ENCODE measurements around the gene C12orf42. TPM values are rescaled to one million over a fixed set of nuclear protein-coding genes. Genes with fewer than 3 reads are reported as not detected.
A peak's percentile ranks its signal among the peaks of the same experiment; 100 is the strongest.

The C12orf42 gene
- total RNA-seq, 1 donor from 2014 or later, result not detected

GRCh38 chr12:103503546-103504480 lies 8.0 kb upstream of the C12orf42 start:
- Histone ChIP-seq H3K27me3 (ENCODE audit: control insufficient read depth, insufficient read depth, low read length) (no peaks in the 10 kb centered on the region), H3K36me3 (ENCODE audit: control insufficient read depth, insufficient read depth, low read length) (no peaks in the 10 kb centered on the region), H3K4me3 (ENCODE audit: low read depth, low read length) (no peak overlapping the region)
- TF ChIP-seq CTCF (IDR thresholded peaks at IDR 0.05; ENCODE audit: insufficient read depth, low read length, severe bottlenecking), result peak; percentile 25
- peak; percentile 83 for FAIRE-seq
- DNase-seq (ENCODE audit: low read depth), result peak; percentile 61

DNA sequence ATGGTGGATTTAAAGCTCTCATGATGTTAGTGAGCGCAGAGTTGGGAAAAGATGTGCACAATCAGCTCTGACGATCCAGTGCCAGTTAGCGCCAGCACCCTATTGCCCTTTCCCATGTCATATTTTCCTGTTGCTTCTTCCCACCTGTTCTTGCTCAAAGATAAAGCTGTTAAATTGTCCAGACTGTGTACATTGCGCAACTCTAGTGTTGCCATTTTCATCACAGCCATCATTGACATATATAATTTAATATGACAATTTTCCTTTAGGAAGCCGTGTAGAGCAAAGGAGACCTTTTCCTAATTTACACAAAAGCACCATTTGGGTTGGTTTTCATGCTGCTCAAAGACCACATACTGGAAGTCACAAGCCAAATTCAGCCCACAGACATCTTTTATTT lies 5.7 kb upstream of the C12orf42 start:
- TF ChIP-seq CTCF (IDR thresholded peaks at IDR 0.05; ENCODE audit: insufficient read depth, low read length, severe bottlenecking), result no peak
- Histone ChIP-seq H3K36me3 (ENCODE audit: control insufficient read depth, insufficient read depth, low read length) (no peaks in the 10 kb centered on the region), H3K27me3 (ENCODE audit: control insufficient read depth, insufficient read depth, low read length) (no peaks in the 10 kb centered on the region), H3K4me3 (ENCODE audit: low read depth, low read length) (no peak overlapping the region)
- DNase-seq (ENCODE audit: low read depth) (no peak), FAIRE-seq (no peak)

- FAIRE-seq (no peak), DNase-seq (ENCODE audit: low read depth) (peak; percentile 45)
- TF ChIP-seq CTCF (IDR thresholded peaks at IDR 0.05; ENCODE audit: insufficient read depth, low read length, severe bottlenecking), result no peak
- no peaks in the 10 kb centered on the region for H3K27me3 ChIP-seq (ENCODE audit: control insufficient read depth, insufficient read depth, low read length)
- no peaks in the 10 kb centered on the region for H3K36me3 ChIP-seq (ENCODE audit: control insufficient read depth, insufficient read depth, low read length)
- no peak overlapping the region for H3K4me3 ChIP-seq (ENCODE audit: low read depth, low read length)
Measured at GRCh38 chr12:103499571-103499970, 3.8 kb upstream of the C12orf42 start.

DNA sequence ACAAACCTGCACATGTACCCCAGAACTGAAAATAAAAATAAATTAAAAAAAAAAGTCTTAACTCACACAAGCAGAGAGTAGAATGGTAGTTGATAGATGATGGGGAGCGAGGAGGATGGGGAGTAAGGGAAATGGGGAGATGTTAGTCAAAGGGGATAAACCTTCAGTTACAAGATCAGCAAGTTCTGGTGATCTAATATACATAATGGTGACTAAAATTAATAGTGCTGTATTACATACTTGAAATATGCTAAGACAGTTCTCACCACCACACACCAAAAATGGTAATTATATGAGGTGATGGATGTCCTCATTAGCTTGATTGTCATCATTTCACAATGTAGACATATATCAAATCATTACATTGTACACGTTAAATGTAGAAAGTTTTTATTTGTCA lies 3.2 kb upstream of the C12orf42 start:
- no peak for DNase-seq (ENCODE audit: low read depth)
- Histone ChIP-seq H3K27me3 (ENCODE audit: control insufficient read depth, insufficient read depth, low read length) (no peaks in the 10 kb centered on the region), H3K36me3 (ENCODE audit: control insufficient read depth, insufficient read depth, low read length) (no peaks in the 10 kb centered on the region), H3K4me3 (ENCODE audit: low read depth, low read length) (no peak overlapping the region)
- no peak for FAIRE-seq
- no peak for TF ChIP-seq CTCF (IDR thresholded peaks at IDR 0.05; ENCODE audit: insufficient read depth, low read length, severe bottlenecking)

DNA sequence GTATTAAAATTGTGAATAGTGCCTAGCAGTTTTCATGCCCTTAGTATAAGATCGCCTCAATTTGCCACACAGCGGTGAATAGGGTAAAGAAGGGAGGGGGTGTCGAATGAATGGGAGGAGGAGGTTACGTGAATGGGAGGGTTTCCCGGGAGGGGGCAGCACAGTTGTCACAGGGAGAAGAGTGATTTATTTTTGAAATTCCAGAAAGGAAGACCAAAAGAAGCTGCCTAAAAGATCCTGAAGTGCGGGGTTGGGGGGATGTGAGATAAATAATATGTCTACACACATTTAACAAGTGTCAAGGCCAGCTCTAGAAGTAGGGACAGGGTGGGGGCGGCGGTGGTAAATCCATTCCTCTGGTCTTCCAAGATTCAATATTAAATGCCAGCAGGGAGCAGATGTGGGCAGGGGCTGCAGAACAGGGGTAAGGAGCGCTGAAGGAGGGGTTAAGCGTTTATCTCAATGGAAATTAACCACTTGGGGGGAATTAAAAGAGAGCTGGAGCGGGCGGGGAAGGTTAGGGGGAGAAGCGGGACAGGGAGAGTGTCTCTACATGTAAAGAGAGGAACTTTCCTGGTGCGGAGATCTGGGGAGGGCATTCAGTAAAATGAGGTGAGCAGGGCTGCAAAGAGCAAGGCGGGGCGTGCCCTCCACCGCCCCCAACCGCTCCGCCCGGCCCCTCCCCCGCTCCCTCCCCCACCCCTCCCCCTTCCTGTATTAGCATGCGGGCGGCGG lies 867 bp downstream of the C12orf42 start:
- Histone ChIP-seq H3K27me3 (ENCODE audit: control insufficient read depth, insufficient read depth, low read length) (no peaks in the 10 kb centered on the region), H3K4me3 (ENCODE audit: low read depth, low read length) (peak overlapping the region; percentile 47), H3K36me3 (ENCODE audit: control insufficient read depth, insufficient read depth, low read length) (no peaks in the 10 kb centered on the region)
- no peak for TF ChIP-seq CTCF (IDR thresholded peaks at IDR 0.05; ENCODE audit: insufficient read depth, low read length, severe bottlenecking)
- DNase-seq (ENCODE audit: low read depth), result no peak
- FAIRE-seq, result no peak

Data from bronchial epithelial cell (primary cell).